CD4-positive, alpha-beta T cell (primary cell): ENCODE results near the gene ELFN1. TPM values are rescaled to one million over a fixed set of nuclear protein-coding genes. Genes with fewer than 3 reads are reported as not detected.
A peak's percentile ranks its signal among the peaks of the same experiment; 100 is the strongest.

Experiments
- ATAC-seq: fragments of 200-7000 bp; cut with Tn5 transposase; one replicate; pipeline ENCODE4 v1.10.0; 2022; ENCODE audit warnings: mild to moderate bottlenecking; ENCODE audit not compliant: poor library complexity
- CTCF ChIA-PET: fragments of 350-600 bp; sonication (Branson Sonifier 250); formaldehyde crosslinking; loops from one replicate; lab custom pipeline; 2021; ENCODE audit warnings: antibody characterized with exemption, inconsistent platforms; lab: Charles Lee
- POLR2A ChIA-PET: fragments of 350-600 bp; sonication (Branson Sonifier 250); formaldehyde crosslinking; loops from one replicate; lab custom pipeline; 2021; ENCODE audit warnings: antibody characterized with exemption, inconsistent platforms; lab: Charles Lee
- DNase-seq, 14 experiments: peaks; one replicate each; pipeline ENCODE4 v3.0.0-alpha.2; 2013 to 2020; ENCODE audit warnings: mixed read lengths in 2 of 14
- H3K27ac ChIP-seq, 2 donors: one replicate each; pipeline versions ENCODE4 v1.5.1 to v1.7.0; 2013; ENCODE audit warnings: low read length in 2 of 2, low read depth in 1 of 2, mild to moderate bottlenecking in 1 of 2
- H3K27me3 ChIP-seq, 2 experiments: 1 replicate in 1 of 2; 2 replicates in 1 of 2; pipeline versions ENCODE4 v1.6.1 to v1.7.0; 2013; ENCODE audit warnings: low read length in 2 of 2, control low read depth in 1 of 2, mild to moderate bottlenecking in 1 of 2, moderate library complexity in 1 of 2; ENCODE audit not compliant: insufficient read depth in 2 of 2, control insufficient read depth in 1 of 2
- H3K36me3 ChIP-seq: one replicate; pipeline ENCODE4 v1.6.1; 2013; ENCODE audit warnings: low read length, control low read depth; ENCODE audit not compliant: insufficient read depth
- H3K4me1 ChIP-seq: one replicate; pipeline ENCODE4 v1.6.1; 2013; ENCODE audit warnings: low read length, control low read depth; ENCODE audit not compliant: insufficient read depth
- H3K4me3 ChIP-seq: one replicate; pipeline ENCODE4 v1.5.1; 2013; ENCODE audit warnings: mild to moderate bottlenecking, low read length, moderate library complexity
- H3K9me3 ChIP-seq, 2 experiments: 1 replicate in 1 of 2; 2 replicates in 1 of 2; pipeline versions ENCODE4 v1.6.1 to v1.7.0; 2013; ENCODE audit warnings: low read length in 2 of 2, mild to moderate bottlenecking in 2 of 2, control low read depth in 1 of 2, moderate library complexity in 1 of 2; ENCODE audit not compliant: control insufficient read depth in 1 of 2, insufficient read depth in 1 of 2
- H3K27ac Mint-ChIP-seq: one replicate; pipeline ENCODE4 v1.8.0; 2020; ENCODE audit warnings: mixed read lengths
- H3K27me3 Mint-ChIP-seq: one replicate; pipeline ENCODE4 v1.8.0; 2021; ENCODE audit warnings: mixed read lengths
- H3K36me3 Mint-ChIP-seq: one replicate; pipeline ENCODE4 v1.8.0; 2021; ENCODE audit warnings: low read depth, mixed read lengths
- H3K4me1 Mint-ChIP-seq: one replicate; pipeline ENCODE4 v1.8.0; 2021; ENCODE audit warnings: low read depth, mixed read lengths
- H3K4me3 Mint-ChIP-seq: one replicate; pipeline ENCODE4 v1.8.0; 2020; ENCODE audit warnings: mild to moderate bottlenecking, mixed read lengths
- H3K9me3 Mint-ChIP-seq: one replicate; pipeline ENCODE4 v1.8.0; 2020; ENCODE audit warnings: mixed read lengths
- intact Hi-C, 2 experiments: fragments of 100-400 bp; cut with DNase I in 1 of 2; cut with micrococcal nuclease in 1 of 2; formaldehyde crosslinking; loops; one replicate each; pipeline versions ENCODE4 v1.15.1 to v1.9.0; 2023 to 2025; cut with DNase I, micrococcal nuclease
- total RNA-seq, 174 experiments: library from RNA in 2 of 174; stranded (reverse) in 2 of 174; gene quantifications; one replicate each; pipeline ENCODE4 v1.2.3 and lab custom pipeline; 2021 to 2026
- TF ChIP-seq, protein P1 (sequence below): fragments of 200-600 bp; IDR thresholded peaks from one replicate; pipeline ENCODE4 v1.8.0; 2022; ENCODE audit warnings: antibody characterized with exemption, mild to moderate bottlenecking

Gene ELFN1
- total RNA-seq, 2 experiments from 2014 or later, result not detected

DNA sequence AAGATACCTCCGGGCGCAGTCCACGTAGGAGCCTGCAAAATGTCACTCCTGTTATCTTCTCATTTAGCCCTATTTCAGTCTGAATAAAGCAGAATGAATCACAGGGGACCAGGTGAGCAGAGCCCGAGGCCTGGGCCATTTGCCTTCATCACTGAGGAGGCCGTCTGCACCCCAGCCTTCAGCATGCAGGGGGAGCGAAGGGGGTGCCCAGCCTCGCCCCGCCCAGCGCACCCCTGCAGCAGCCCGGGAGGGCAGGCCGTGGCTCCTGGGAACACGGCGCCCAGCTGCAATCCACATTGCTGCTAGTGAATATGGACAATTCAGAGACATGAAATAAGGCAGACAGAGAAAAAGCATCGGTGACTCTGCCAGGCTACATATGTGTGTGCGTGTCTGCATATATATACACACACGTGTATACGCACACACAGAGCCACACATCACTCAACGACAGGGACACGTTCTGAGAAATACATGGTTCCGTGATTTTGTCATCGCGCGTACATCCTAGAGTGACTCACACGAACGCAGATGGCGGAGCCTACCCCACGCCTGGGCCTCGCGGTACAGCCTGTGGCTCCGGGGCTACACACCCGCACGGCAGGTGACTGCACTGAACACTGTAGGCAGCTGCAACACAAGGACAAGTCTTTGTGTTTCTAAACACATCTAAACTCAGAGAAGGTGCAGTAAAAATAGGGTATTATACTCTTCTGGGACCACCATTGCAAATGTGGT, 15.2 kb upstream of the ELFN1 start:
- no peak overlapping the region for H3K4me3 Mint-ChIP-seq
- Histone ChIP-seq H3K27ac (no peak overlapping the region), H3K4me3 (no peak overlapping the region), H3K27me3 (peaks cover 0 to 16% of the 10 kb centered on the region in 2 experiments), H3K4me1 (no peaks in the 10 kb centered on the region), H3K36me3 (no peaks in the 10 kb centered on the region), H3K9me3 (peaks cover 0 to 6% of the 10 kb centered on the region in 2 experiments)
- ChIA-PET POLR2A (no interaction called here), CTCF (no interaction called here)
- ATAC-seq (no peak), DNase-seq (no peak)
- no peaks in the 10 kb centered on the region for H3K9me3 Mint-ChIP-seq
- peaks cover 32% of the 10 kb centered on the region for H3K27me3 Mint-ChIP-seq
- TF ChIP-seq, protein P1, sequence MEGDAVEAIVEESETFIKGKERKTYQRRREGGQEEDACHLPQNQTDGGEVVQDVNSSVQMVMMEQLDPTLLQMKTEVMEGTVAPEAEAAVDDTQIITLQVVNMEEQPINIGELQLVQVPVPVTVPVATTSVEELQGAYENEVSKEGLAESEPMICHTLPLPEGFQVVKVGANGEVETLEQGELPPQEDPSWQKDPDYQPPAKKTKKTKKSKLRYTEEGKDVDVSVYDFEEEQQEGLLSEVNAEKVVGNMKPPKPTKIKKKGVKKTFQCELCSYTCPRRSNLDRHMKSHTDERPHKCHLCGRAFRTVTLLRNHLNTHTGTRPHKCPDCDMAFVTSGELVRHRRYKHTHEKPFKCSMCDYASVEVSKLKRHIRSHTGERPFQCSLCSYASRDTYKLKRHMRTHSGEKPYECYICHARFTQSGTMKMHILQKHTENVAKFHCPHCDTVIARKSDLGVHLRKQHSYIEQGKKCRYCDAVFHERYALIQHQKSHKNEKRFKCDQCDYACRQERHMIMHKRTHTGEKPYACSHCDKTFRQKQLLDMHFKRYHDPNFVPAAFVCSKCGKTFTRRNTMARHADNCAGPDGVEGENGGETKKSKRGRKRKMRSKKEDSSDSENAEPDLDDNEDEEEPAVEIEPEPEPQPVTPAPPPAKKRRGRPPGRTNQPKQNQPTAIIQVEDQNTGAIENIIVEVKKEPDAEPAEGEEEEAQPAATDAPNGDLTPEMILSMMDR, result no peak
- no peak overlapping the region for H3K27ac Mint-ChIP-seq
- H3K4me1 Mint-ChIP-seq, result no peaks in the 10 kb centered on the region
- no peaks in the 10 kb centered on the region for H3K36me3 Mint-ChIP-seq
- intact Hi-C loops, result no loop called here

DNA sequence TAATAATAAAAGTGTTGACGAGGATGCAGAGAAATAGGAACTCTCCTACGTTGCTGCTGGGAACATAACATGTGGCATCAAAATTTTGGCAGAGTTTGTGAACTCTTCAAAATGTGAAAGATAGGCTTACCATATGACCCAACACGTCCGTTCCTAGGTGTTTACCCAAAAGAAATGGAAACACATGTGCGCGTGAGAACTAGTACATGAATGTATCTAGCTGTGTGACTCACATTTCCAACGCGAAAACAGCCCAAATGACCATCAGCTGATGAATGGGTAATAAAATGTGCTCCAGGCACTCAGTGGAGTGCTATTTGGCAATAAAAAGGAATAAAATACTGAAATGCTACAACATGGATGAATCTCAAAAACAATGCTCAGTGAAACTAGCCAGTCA, 10.4 kb upstream of the ELFN1 start:
- H3K9me3 ChIP-seq, result peaks cover 0 to 11% of the 10 kb centered on the region in 2 experiments
- H3K27me3 Mint-ChIP-seq, result peaks cover 54% of the 10 kb centered on the region
- H3K27ac Mint-ChIP-seq, result no peak overlapping the region
- ATAC-seq, result no peak
- peaks cover 11% of the 10 kb centered on the region for H3K4me1 ChIP-seq
- intact Hi-C loops, result loop anchor here (10.0 kb wide), 2 partner anchors 265 to 545 kb away; no protein-coding TSS in a partner anchor
- no peaks in the 10 kb centered on the region for H3K36me3 ChIP-seq
- H3K27me3 ChIP-seq, result peaks cover 19 to 38% of the 10 kb centered on the region in 2 experiments
- H3K4me3 Mint-ChIP-seq, result no peak overlapping the region
- H3K4me1 Mint-ChIP-seq, result no peaks in the 10 kb centered on the region
- ChIA-PET CTCF (no interaction called here), POLR2A (no interaction called here)
- TF ChIP-seq, protein P1, result no peak
- DNase-seq, result no peak
- no peaks in the 10 kb centered on the region for H3K9me3 Mint-ChIP-seq
- H3K27ac ChIP-seq, result no peak overlapping the region
- H3K36me3 Mint-ChIP-seq, result no peaks in the 10 kb centered on the region
- no peak overlapping the region for H3K4me3 ChIP-seq

- H3K36me3 Mint-ChIP-seq, result no peaks in the 10 kb centered on the region
- ATAC-seq, result no peak
- peaks cover 21 to 42% of the 10 kb centered on the region in 2 experiments for H3K27me3 ChIP-seq
- intact Hi-C loops, result loop anchor here (10.0 kb wide), 2 partner anchors 263 to 543 kb away; no protein-coding TSS in a partner anchor
- TF ChIP-seq, protein P1, result no peak
- no peaks in the 10 kb centered on the region for H3K36me3 ChIP-seq
- no peak overlapping the region for H3K27ac Mint-ChIP-seq
- peaks cover 19% of the 10 kb centered on the region for H3K4me1 ChIP-seq
- H3K4me3 Mint-ChIP-seq, result peak overlapping the region; percentile 42
- H3K27ac ChIP-seq, result no peak overlapping the region
- no peak overlapping the region for H3K4me3 ChIP-seq
- peaks cover 48% of the 10 kb centered on the region for H3K27me3 Mint-ChIP-seq
- no peak for DNase-seq
- no peaks in the 10 kb centered on the region for H3K9me3 Mint-ChIP-seq
- H3K9me3 ChIP-seq, result peaks cover 0 to 11% of the 10 kb centered on the region in 2 experiments
- no peaks in the 10 kb centered on the region for H3K4me1 Mint-ChIP-seq
- ChIA-PET CTCF (no interaction called here), POLR2A (no interaction called here)
These were observed 8.6 kb upstream of the ELFN1 start for GRCh38 chr7:1661461-1661860.
